CD4-positive, alpha-beta T cell treated with Interleukin-4 for 4 hours (primary cell): ENCODE measurements around the gene ADAMTS10.
A peak's percentile ranks its signal among the peaks of the same experiment; 100 is the strongest.
"Not testable (repeated sequence)": the region's sequence is repeated elsewhere in the genome, so short reads cannot be mapped to it uniquely, and the experiment has no call there.

Experiments used
- DNase-seq: peaks from one replicate; pipeline ENCODE4 v3.0.0-alpha.2; 2020

ADAMTS10 gene

GRCh38 chr19:8622886-8623285 is 12.4 kb upstream of the ADAMTS10 start:
- DNase-seq = not testable (repeated sequence)

- DNase-seq = no peak
Measured at GRCh38 chr19:8618751-8619150, 8.2 kb upstream of the ADAMTS10 start.

GRCh38 chr19:8617984-8618383 is 7.5 kb upstream of the ADAMTS10 start:
- DNase-seq = no peak

GRCh38 chr19:8617325-8617724 is 6.8 kb upstream of the ADAMTS10 start:
- not testable (repeated sequence) for DNase-seq

DNA sequence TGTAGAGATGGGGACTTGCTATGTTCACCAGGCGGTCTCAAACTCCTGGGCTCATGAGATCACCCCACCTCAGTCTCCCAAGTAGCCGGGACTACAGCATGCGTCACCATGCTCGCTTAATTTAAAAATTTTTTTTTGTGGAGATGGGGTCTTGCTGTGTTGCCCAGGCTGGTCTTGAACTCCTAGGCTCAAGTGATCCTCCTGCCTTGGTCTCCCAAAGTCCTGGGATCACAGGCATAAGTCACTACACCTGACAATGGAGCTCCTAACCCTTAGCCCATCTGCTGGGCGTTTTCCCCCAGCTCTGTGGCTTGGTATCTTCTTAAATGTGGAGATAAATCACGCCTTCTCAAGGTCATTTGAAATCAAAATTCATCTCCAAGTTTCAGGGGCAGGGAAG is 6.3 kb upstream of the ADAMTS10 start:
- no peak for DNase-seq

DNA sequence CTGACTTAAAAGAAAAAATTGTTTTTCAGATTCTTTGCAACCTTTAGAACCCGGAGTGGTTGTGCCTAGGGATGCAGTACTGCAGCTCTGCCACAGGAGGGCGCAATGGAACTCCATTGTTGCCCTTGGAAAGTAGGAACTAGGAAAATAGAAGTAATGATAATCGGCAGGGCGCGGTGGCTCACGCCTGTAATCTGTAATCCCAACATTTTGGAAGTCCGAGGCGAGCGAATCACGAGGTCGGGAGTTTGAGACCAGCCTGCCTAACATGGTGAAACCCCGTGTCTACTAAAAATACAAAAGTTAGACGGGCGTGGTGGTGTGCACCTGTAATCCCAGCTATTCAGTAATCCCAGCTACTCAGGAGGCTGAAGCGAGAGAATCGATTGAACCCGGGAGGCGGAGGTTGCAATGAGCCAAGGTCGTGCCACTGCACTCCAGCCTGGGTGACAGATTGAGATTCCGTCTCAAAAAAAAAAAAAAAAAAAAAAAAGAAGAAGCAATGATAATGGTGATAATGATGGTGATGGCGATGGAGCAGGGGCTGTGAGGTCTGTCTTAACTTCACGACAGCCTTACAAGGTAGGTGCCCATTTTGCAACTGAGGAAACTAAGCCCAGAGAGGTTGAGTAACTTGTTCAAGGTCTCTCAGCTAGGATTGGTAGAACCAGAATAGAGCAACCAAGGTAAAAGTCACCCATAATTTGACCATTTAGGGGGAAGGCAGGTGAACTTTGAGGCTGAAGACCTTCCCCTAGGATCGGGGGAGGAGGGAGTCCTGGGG is 5.5 kb upstream of the ADAMTS10 start:
- peak; percentile 53 for DNase-seq

DNA sequence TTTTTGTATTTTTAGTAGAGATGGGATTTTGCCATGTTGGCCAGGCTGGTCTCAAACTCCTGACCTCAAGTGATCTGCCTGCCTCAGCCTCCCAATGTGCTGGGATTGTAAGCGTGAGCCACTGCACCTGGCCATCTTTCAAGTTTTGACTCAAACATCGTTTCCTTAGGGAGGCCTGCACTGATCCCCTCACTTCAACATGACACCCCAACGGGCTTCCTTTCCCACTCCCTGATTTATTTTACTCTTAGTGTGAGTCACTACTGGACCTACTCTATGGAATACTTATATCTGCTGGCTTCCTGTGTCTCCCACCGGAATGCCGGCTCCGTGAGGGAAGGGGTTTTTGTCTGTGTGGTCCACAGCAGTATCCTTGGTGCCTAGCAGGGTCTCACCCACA is 4.5 kb upstream of the ADAMTS10 start:
- DNase-seq = no peak

DNA sequence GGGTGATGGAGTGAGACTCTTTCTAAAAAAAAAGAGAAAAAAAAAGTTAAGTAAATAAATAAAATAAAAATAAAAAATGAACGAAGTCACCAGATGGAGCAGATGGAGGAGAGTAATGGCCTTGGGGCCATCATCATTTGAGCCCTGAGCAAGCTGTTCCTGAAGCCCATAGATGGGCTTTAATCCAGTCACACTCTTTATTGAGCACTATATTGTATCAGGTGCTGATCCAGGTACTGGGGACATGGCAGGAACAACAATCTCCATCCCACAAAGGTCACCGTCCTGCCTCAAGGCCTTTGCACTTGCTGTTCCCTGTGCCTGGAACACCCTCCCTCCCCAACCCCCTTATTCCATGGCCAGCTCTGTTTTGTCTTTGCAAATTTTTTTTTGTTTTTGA is 3.9 kb upstream of the ADAMTS10 start:
- no peak for DNase-seq

- DNase-seq = no peak
Measured at GRCh38 chr19:8612807-8613171, 2.3 kb upstream of the ADAMTS10 start.

DNA sequence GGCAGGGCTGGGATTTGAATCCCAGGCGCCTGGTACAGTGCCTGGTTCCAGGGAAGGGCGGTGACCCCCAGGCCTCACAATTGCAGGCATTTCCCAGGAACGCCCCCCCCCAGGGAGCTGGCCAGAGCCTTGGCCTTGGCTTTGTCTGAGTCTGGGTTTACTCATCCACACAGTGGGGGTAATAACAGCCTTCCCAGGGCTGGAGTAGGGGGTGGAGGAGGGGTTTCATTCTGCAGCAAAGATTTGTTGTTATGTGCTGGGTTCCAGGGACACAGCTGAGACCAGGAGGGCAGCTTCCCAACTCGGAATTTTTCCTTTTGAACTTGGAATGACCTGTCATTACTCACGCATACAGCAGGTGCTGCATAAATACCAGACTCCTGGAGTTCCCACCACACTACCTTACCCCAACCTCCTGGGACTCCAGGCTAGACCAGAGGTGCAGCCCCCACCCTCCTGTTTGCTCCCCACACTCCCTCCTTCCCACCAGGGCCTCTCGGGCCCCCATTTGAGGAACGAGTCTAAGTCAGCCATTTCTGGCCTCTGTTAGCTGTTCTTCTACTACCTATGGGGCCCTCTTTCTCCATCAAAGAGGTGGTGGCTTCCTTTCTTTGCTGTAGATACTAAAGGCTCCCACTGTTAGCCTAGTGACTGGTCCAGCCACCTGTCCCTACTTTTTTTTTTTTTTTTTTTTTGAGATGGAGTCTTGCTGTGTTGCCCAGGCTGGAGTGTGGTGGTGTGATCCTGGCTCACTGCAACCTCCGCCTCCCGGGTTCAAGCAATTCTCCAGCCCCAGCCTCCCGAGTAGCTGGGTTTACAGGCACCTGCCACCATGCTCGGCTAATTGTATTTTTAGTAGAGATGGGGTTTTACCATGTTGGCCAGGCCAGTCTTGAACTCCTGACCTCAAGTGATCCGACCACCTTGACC is 1.6 kb upstream of the ADAMTS10 start:
- DNase-seq = no peak

- DNase-seq = no peak
Measured at GRCh38 chr19:8611391-8611876, 919 bp upstream of the ADAMTS10 start.

- no peak for DNase-seq
Measured at GRCh38 chr19:8610936-8611300, 403 bp upstream of the ADAMTS10 start.

DNA sequence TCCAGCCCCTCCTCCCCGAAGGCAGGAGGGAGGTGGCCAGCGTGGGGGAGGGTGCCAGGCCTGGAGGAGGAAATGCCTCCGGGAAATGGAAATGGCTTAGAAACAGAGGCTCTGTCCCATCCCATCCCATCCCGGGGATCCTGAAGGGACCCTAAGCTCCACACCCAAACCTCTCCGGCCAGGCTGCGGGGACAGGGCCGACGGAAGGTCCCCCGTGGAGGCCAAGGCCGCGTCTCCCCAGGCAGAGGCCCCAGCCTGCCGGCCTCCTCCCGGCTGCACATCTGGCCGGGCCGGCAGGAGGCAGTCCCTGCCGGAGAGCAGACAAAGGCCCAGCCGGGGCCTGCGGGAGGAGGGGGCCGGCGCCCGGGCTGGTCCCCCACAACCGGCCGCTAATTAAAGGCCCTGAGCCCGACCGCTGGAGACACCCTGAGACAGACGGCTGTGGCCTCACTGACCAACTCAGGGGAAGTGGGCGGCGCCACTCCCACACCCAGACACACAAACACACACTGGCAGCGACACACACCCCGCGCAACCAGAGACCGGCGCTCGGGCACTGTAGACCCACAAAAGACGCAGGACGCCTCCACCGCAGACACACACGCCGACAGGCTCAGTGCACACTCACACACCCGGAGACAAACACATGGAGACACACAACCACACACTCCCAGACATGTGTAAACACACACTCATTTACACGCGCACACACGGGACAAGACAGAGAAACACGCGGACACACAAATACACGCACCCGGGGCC is 1.1 kb downstream of the ADAMTS10 start:
- peak; percentile 6 for DNase-seq

DNA sequence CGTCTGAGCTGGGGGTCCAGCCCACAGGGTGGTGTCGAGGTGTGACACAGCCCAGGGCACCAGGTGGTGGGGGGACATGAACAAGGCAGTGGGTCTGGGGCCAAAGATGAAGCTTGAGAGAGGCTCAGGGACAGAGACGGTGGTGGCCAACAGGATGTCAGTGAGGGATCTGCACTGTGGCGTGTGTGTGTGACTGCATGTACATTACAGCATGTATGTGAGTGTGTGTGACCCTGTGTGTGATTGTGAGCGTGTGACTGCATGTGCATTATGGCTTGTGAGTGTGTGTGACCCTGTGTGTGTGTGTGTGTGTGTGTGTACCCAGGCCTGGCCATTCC is 1.6 kb downstream of the ADAMTS10 start:
- no peak for DNase-seq

- no peak for DNase-seq
Measured at GRCh38 chr19:8607386-8607785, 3.1 kb downstream of the ADAMTS10 start.

DNA sequence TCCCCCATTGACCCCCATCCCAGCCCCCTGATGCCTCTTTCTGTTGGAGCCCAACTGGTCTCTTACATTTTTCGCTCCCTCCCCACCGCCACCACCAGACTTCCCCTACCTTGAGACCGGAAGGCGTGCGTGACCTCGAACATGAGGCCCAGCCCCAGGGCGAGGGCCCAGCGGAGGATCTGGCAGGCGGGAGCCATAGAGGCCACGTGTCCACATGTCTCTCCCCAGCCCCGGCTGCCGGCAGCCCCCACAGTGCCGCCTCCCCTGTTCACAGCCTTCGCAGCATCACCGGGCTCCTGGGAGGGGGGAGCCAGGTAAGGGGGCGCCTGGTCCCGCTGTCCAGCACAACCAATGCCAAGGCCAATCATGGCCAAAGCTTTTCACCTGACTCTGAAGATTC is 5.0 kb downstream of the ADAMTS10 start:
- no peak for DNase-seq

- DNase-seq = no peak
Measured at GRCh38 chr19:8601796-8602195, 8.7 kb downstream of the ADAMTS10 start.

DNA sequence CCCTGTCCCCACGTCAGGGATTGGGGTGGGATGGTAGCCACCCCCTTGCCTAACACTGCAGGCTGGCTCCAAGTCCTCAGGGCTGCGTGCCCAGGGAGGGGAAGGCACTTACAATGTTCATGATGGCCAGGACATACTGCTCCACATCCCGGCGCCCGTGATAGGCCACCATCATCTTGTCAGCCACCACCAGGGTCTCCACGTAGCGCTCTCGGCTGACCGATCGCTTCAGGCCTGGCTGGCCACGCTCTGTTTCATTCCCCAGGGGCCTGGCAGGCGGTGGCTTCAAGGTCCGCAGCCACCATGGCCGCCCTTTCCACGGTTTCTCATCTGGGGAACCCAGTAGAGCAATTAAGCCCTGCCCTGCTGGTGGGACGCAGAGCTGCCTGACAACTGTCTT is 9.7 kb downstream of the ADAMTS10 start:
- no peak for DNase-seq

GRCh38 chr19:8600064-8600463 is 10.5 kb downstream of the ADAMTS10 start:
- no peak for DNase-seq

- DNase-seq = no peak
Measured at GRCh38 chr19:8596168-8596567, 14.3 kb downstream of the ADAMTS10 start.

DNA sequence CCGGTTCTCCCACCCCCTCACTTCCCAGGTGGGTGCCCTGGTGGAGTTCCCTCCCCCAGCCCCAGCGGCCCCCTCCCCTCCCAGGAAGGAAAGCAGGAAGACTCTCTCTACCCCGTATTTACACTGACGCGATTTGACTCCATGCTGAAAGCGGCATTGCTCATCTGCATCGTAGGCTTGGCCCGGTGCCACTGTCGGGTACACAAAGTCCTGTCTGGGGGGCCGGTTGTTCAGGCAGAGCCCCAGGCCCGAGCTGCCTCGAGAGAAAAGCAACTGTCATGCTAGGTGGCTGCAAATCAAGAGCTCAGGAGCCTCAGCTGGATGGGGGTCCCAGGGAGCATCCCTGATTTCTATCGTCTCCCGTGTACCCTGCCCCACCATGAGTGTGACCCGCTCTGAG is 14.9 kb downstream of the ADAMTS10 start:
- DNase-seq = no peak

DNA sequence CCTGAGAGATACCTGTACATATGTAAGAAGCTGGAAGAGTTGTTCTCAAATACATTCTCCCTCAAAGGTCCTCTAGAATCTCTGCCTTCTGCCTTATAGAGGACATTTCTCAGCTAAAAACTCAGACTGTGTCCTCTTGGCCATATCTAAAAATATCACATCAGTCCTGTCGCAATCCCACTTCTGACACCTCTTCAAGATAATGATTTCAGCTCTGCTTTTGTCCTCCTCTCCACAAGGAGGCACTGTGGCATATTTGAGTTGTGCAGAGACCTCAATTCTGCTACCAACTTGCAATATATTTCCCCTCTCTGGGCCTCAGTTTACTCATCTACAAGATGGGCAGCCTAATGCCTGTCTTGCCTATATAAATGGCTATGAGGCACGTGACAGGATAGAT is 16.6 kb downstream of the ADAMTS10 start:
- DNase-seq = no peak

- DNase-seq = peak; percentile 91
Measured at GRCh38 chr19:8592231-8593009, 18.1 kb downstream of the ADAMTS10 start.
